ENCODE data around the gene POM121L2. TPM values are rescaled to one million over a fixed set of nuclear protein-coding genes. Genes with fewer than 3 reads are reported as not detected.

The POM121L2 gene
- total RNA-seq, 4 donors from 2014 or later = not detected

DNA sequence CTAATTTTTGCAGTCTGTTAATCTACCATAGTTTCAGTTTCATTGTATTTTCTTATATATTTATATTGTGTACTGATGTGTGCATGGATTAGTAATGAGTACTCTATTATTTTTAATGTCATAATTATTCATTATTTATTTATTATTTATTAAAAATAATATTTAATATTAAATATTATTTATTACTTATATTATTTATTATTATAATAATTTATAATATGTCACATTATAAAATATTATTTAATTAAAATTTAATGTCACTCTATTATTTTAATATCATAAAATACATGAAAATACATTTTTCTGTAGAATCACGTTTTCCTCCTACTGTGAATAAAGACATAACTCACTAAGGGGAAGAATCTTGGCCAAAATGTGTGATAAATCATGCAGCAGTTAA, 30.5 kb downstream of the POM121L2 start:
- no peak for TF ChIP-seq CTCF (IDR thresholded peaks at IDR 0.05; ENCODE audit: low read depth)

DNA sequence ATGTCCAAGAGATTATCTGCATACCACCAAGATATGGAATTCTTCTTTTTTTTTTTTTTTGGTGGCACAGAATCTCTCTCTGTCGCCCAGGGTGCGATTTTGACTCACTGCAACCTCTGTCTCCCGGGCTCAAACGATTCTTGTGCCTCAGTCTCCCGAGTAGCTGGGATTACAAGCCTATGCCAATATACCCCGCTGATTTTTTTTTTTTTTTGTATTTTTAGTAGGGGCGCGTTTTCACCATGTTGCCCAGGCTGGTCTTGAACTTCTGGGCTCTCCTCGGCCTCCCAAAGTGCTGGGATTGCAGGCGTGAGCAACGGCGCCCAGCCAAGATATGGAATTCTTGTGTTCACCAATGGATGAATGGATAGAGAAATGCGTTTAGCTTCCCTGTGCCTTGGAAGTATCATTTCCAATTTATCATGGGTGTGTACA, 31.0 kb downstream of the POM121L2 start:
- TF ChIP-seq CTCF (IDR thresholded peaks at IDR 0.05; ENCODE audit: low read depth) = no peak

DNA sequence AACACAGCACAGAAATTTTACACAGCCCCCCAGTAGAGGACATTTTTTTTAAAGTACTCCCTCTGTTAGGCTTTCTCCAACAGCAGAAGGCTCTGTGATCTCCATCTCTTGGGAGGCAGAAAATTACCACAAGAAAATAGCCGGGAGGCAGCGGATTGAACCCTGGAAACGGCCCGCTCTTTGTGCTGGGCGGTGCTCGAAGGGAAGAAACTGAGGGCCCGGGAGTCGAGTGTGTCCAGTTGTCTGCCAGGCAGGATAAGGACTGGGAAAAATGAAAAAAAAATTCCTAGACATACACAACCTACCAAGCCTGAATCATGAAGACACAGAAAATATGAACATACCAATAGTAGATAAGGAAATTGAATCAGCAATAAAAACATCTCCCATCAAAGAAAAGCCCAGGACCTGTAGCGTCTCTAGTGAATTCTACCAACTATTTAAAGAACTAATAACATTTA, 31.5 kb downstream of the POM121L2 start:
- no peak for TF ChIP-seq CTCF (IDR thresholded peaks at IDR 0.05; ENCODE audit: low read depth)

DNA sequence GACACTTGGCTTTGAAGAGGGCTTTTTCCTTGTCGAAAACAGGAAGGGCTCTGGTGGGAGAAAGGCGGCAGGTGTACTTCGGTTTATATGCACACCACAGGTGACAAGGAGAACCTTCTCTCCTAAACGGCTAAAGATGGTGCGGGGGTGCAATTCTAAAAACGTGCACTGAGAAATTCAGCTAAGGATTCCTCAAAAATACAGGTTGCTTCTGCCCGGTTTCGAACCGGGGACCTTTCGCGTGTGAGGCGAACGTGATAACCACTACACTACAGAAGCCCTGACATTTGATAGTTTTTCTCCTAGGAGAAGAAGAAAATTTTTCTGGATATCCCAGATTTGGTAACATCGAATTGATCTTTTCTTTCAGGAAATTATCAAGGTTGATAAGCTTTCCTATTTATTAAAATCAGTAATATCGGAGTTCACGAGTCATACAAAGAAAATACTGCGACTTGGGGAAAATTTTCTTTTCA, 32.0 kb downstream of the POM121L2 start:
- no peak for TF ChIP-seq CTCF (IDR thresholded peaks at IDR 0.05; ENCODE audit: low read depth)

DNA sequence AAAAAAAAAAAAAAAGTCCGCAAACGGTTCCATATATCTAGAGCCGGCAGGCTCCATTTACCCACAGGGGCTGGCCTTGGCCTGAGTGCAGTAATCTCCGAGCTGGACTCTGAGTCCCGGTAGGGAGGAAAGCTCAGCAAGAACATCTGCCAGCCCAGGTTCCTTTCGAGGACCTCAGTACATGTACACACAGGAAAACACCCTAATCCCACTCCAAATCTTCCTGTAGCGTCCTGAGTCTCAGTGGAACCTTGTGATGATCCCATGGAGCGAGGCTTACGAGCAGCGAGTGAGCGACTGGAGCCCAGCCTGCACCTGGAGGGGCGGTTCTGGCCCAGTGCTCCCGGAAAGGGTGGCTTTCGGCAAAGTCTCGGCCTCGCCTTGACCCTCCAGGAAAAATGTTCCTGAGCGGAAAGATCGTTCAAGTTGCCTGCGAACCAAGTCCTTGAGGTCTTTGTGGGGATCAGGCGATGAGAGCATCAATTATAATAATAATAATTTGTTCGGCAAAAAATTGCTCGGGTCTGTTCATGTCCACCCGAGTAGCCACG, 32.5 kb downstream of the POM121L2 start:
- no peak for TF ChIP-seq CTCF (IDR thresholded peaks at IDR 0.05; ENCODE audit: low read depth)

- TF ChIP-seq CTCF (IDR thresholded peaks at IDR 0.05; ENCODE audit: low read depth) = no peak
These were observed 36.8 kb downstream of the POM121L2 start for GRCh38 chr6:27275025-27275956.

DNA sequence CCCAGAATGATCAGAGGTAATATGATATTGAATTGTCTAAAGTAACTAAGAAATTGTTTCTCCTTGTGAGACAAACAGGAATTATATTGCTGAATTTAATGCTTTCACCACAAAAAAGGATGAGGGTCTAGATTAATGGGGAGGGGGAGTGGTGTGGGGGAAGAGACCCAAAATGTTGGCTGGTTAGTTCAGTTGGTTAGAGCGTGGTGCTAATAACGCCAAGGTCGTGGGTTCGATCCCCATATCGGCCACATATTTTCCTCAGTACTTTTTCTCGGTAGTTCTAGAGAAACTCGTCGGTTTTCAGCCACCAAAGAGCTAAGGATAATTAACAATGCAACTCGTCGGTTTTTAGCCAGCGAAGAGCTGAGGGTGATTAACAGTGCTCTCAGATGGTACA, 38.3 kb downstream of the POM121L2 start:
- no peak for TF ChIP-seq CTCF (IDR thresholded peaks at IDR 0.05; ENCODE audit: low read depth)
